GM12872 (cell line): ENCODE measurements around the gene TEKTIP1.

ENCODE experiments used
- CTCF ChIP-seq: IDR thresholded peaks from 3 replicates; pipeline ENCODE4 v1.5.1; 2011; ENCODE audit warnings: low read depth, mild to moderate bottlenecking, low read length, moderate library complexity; ENCODE audit not compliant: insufficient read depth

The TEKTIP1 gene

GRCh38 chr19:3504735-3505134 is 34.2 kb upstream of the TEKTIP1 start:
- TF ChIP-seq CTCF = no peak

GRCh38 chr19:3505598-3506383 is 33.2 kb upstream of the TEKTIP1 start, which contains the start of gene FZR1:
Gene FZR1, plus strand, starts transcription at chr19:3506311. Its CDS starts 16,679 bp downstream, at chr19:3522990.
- TF ChIP-seq CTCF = no peak

GRCh38 chr19:3506384-3507340 is 32.3 kb upstream of the TEKTIP1 start:
- no peak for TF ChIP-seq CTCF

- no peak for TF ChIP-seq CTCF
Observed at GRCh38 chr19:3507371-3508120, 31.4 kb upstream of the TEKTIP1 start.

GRCh38 chr19:3508771-3509535 is 30.0 kb upstream of the TEKTIP1 start:
- TF ChIP-seq CTCF = no peak

- no peak for TF ChIP-seq CTCF
Observed at GRCh38 chr19:3509566-3509989, 29.4 kb upstream of the TEKTIP1 start.
